SK-N-MC (cell line): ENCODE data around the gene FAIM2.

ENCODE experiments used
- EZH2 ChIP-seq: fragments of 200-600 bp; sonication (generic); IDR thresholded peaks from one replicate; pipeline ENCODE4 v1.6.1; 2017; ENCODE audit warnings: antibody characterized with exemption
- FOXP2 ChIP-seq: optimal IDR thresholded peaks from 2 replicates; pipeline ENCODE3; 2011; ENCODE audit warnings: mild to moderate bottlenecking, moderate library complexity; ENCODE audit not compliant: insufficient read depth; ENCODE audit errors: extremely low read length, control extremely low read depth

DNA sequence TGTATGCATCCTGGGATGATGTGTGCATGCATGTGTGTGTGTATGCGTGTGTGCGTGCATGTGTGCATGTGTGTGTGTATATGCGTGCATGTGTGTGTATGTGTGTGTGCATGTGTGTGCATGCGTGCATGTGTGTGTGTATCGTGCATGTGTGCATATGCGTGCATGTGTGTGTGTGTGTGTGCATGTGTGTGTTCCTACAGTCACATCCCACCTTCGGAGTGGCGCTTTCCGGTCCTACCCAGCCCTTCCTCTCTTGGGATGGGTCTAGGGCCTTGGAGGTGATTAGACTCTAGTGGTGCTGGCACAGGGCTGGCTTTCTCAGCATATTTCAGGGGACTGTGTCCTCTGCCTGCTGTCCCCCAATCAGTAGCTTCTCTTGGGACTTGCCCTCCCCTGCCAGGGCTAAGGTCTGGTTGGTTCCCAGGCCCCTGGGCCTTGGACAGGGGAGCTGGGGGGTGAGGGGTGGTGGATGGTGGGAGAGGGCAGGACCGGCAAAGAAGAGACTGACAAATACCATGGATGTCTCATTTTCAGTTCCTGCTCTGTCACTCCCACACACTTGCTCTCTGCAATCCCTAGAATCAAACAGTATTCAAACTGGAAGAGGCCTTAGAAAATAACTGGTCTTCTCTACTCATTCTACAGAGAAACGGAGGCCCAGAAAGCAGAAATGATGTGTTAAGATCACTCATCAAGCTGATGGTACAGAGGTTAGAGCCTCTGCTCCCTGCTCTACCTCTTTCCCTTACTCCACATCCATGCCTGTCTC is 21.9 kb upstream of the FAIM2 start:
- no peak for TF ChIP-seq EZH2
- TF ChIP-seq FOXP2: no peak
